K562 (cell line): ENCODE results near the gene TUBA1A. TPM values are rescaled to one million over a fixed set of nuclear protein-coding genes. Genes with fewer than 3 reads are reported as not detected.
A peak's percentile ranks its signal among the peaks of the same experiment; 100 is the strongest.

Source experiments
- C11orf30 ChIP-seq: fragments of 450-650 bp; IDR thresholded peaks from 2 replicates; pipeline ENCODE4 v1.6.1; 2016; ENCODE audit warnings: low read depth, mild to moderate bottlenecking
- CREB3 ChIP-seq: fragments of 450-650 bp; conservative IDR thresholded peaks from 2 replicates; pipeline ENCODE4 v1.6.1; 2016; ENCODE audit warnings: missing genetic modification characterization, low read depth, mild to moderate bottlenecking, missing compliant biosample characterization, moderate library complexity
- ELK1 ChIP-seq: sonication (generic); formaldehyde crosslinking; IDR thresholded peaks from 2 replicates; pipeline ENCODE4 v1.8.1; 2022; ENCODE audit warnings: missing genetic modification reagents
- ETV1 ChIP-seq: fragments of 450-650 bp; conservative IDR thresholded peaks from 2 replicates; pipeline ENCODE4 v1.6.1; 2016; ENCODE audit warnings: missing genetic modification characterization, control low read depth, low read depth, missing compliant biosample characterization
- EZH2 ChIP-seq: IDR thresholded peaks from 2 replicates; pipeline ENCODE4 v1.6.1; 2012; ENCODE audit warnings: low read depth, mild to moderate bottlenecking, inconsistent platforms, low read length, borderline replicate concordance
- GABPB2 ChIP-seq: fragments of 250-450 bp; sonication (Bioruptor Pico); conservative IDR thresholded peaks from 2 replicates; pipeline ENCODE4 v1.5.1; 2021; ENCODE audit warnings: mild to moderate bottlenecking
- KAT7 ChIP-seq: sonication (generic); formaldehyde crosslinking; IDR thresholded peaks from 2 replicates; pipeline ENCODE4 v1.8.0; 2022; ENCODE audit warnings: missing genetic modification reagents, mild to moderate bottlenecking, borderline replicate concordance
- LARP7 ChIP-seq: fragments of 450-650 bp; IDR thresholded peaks from 2 replicates; pipeline ENCODE4 v1.6.1; 2016
- MBD1 ChIP-seq: fragments of 250-450 bp; sonication (Bioruptor Pico); IDR thresholded peaks from 2 replicates; pipeline ENCODE4 v1.8.0; 2022; ENCODE audit warnings: inconsistent platforms
- NFE2 ChIP-seq: IDR thresholded peaks from 2 replicates; pipeline ENCODE4 v1.6.1; 2014; ENCODE audit warnings: antibody characterized with exemption, low read depth
- NUFIP1 ChIP-seq: fragments of 450-650 bp; IDR thresholded peaks from 2 replicates; pipeline ENCODE4 v1.6.1; 2018; ENCODE audit not compliant: partially characterized antibody
- PRDM10 ChIP-seq: fragments of 450-650 bp; IDR thresholded peaks from 2 replicates; pipeline ENCODE4 v1.6.1; 2018; ENCODE audit not compliant: partially characterized antibody
- RBFOX2 ChIP-seq: fragments of 200-400 bp; formaldehyde crosslinking; IDR thresholded peaks from 2 replicates; pipeline ENCODE4 v1.6.1; 2017; ENCODE audit warnings: low read depth, mild to moderate bottlenecking, low read length, moderate library complexity
- RHOXF2B ChIP-seq: fragments of 250-450 bp; sonication (Bioruptor Pico); conservative IDR thresholded peaks from 2 replicates; pipeline ENCODE4 v1.5.1; 2021
- SAP30 ChIP-seq: fragments of 200-600 bp; sonication (generic); IDR thresholded peaks from 2 replicates; pipeline ENCODE4 v1.6.1; 2012; ENCODE audit warnings: borderline replicate concordance, low read depth, mild to moderate bottlenecking, moderate library complexity, low read length, control low read depth, inconsistent platforms; ENCODE audit not compliant: insufficient read depth, poor library complexity, severe bottlenecking
- TBP ChIP-seq: optimal IDR thresholded peaks from 2 replicates; pipeline ENCODE3; 2011; ENCODE audit warnings: low read depth, low read length, improper control_type of control experiment
- TCF15 ChIP-seq: fragments of 250-450 bp; sonication (Bioruptor Pico); IDR thresholded peaks from 2 replicates; pipeline ENCODE4 v1.8.0; 2022; ENCODE audit warnings: moderate library complexity, mild to moderate bottlenecking, inconsistent platforms
- ZNF253 ChIP-seq: fragments of 250-450 bp; sonication (Bioruptor Pico); conservative IDR thresholded peaks from 2 replicates; pipeline ENCODE4 v1.6.1; 2021; ENCODE audit warnings: mild to moderate bottlenecking
- ZNF764 ChIP-seq: fragments of 250-450 bp; sonication (Bioruptor Pico); IDR thresholded peaks from 2 replicates; pipeline ENCODE4 v1.4.0; 2020; ENCODE audit warnings: low read depth, mild to moderate bottlenecking, moderate library complexity
- polyA plus RNA-seq, 8 experiments: library from polyadenylated mRNA; depleted of rRNA in 4 of 8; stranded (reverse) in 5 of 8; unstranded in 3 of 8; fragments of >200 nt; fragmentation: Nextera tagmentation in 2 of 8; fragmentation: Illumina TruSeq in 1 of 8; extraction: Ambion mirVana in 2 of 8; extraction: Trizol in 1 of 8; gene quantifications; 2 replicates each; pipeline versions ENCODE4 v1.2.1 to v1.2.3, GENCODE V29; 2011 to 2014; ENCODE audit warnings: inconsistent platforms in 1 of 8, missing spikeins in 1 of 8
- total RNA-seq, 7 experiments: library from RNA; depleted of rRNA in 6 of 7; stranded (reverse); fragments of >200 nt in 6 of 7; fragmentation: Illumina TruSeq in 2 of 7; extraction: Trizol in 2 of 7; gene quantifications; 2 replicates each; pipeline versions ENCODE4 v1.2.1 to v1.2.3, GENCODE V29; 2011 to 2021; ENCODE audit warnings: low replicate concordance in 1 of 7

TUBA1A gene
- total and polyA plus RNA-seq, 9 of the 15 experiments (the other 6 are each of a cell fraction or from before 2014, with no cell fraction given) = 7.4 to 45.1 (median 11.9) TPM

- TF ChIP-seq MBD1 (no peak), LARP7 (no peak), RHOXF2B (CRISPR knock-in tag) (no peak), ZNF253 (CRISPR knock-in tag) (no peak), C11orf30 (no peak), NFE2 (no peak), ELK1 (CRISPR knock-in tag) (no peak), CREB3 (tag) (no peak), PRDM10 (peak; percentile 66), GABPB2 (no peak), TBP (peak; percentile 45), ZNF764 (CRISPR knock-in tag) (no peak), TCF15 (CRISPR knock-in tag) (no peak), KAT7 (CRISPR knock-in tag) (no peak), RBFOX2 (0 out of 2 replicates have a peak, but pooled peaks have one; percentile 49), ETV1 (tag) (no peak), SAP30 (peak; percentile 32), NUFIP1 (no peak), EZH2 (no peak)
These were observed 44.3 kb upstream of the TUBA1A start (continued) for GRCh38 chr12:49232940-49233841.
